SK-N-SH (cell line): ENCODE measurements around the gene RIN3. TPM values are rescaled to one million over a fixed set of nuclear protein-coding genes. Genes with fewer than 3 reads are reported as not detected.

Experiments used
- CTCF ChIA-PET: fragments of 300-600, 350-600 bp; formaldehyde crosslinking; extraction: SDS; loops from one replicate; lab custom pipeline; 2021; lab: Yijun Ruan, JAX
- POLR2A ChIA-PET: fragments of 350-600 bp; sonication (Branson Sonifier 250); formaldehyde crosslinking; extraction: SDS; loops from one replicate; lab custom pipeline; 2020; ENCODE audit warnings: antibody characterized with exemption, inconsistent platforms; lab: Yijun Ruan, JAX
- DNase-seq: peaks from one replicate; pipeline ENCODE4 v3.0.0; 2012
- H2AFZ ChIP-seq: fragments of 200-600 bp; sonication (generic); 2 replicates; pipeline ENCODE4 v1.8.1; 2016; ENCODE audit warnings: antibody characterized with exemption, mild to moderate bottlenecking, low read depth
- H3F3A ChIP-seq: fragments of 200-600 bp; sonication (generic); replicated peaks from 2 replicates; pipeline ENCODE3; 2016; ENCODE audit warnings: antibody characterized with exemption, mild to moderate bottlenecking; ENCODE audit not compliant: insufficient read depth
- H3K27ac ChIP-seq, 2 experiments: fragments of 200-500 bp in 1 of 2; fragments of 200-600 bp in 1 of 2; sonication (Bioruptor generic) in 1 of 2; sonication (generic), shearing (Covaris generic) in 1 of 2; 2 replicates each; pipeline versions ENCODE4 v1.5.1 to v1.6.1; 2014 to 2016; ENCODE audit warnings: low read depth in 2 of 2, inconsistent platforms in 1 of 2, low read length in 1 of 2, mild to moderate bottlenecking in 1 of 2, mixed read lengths in 1 of 2
- H3K27me3 ChIP-seq: fragments of 200-600 bp; sonication (generic), shearing (Covaris generic); 2 replicates; pipeline ENCODE4 v1.6.1; 2016; ENCODE audit warnings: mixed run types; ENCODE audit not compliant: insufficient read depth
- H3K36me3 ChIP-seq, 2 experiments: fragments of 200-500 bp in 1 of 2; fragments of 200-600 bp in 1 of 2; sonication (Bioruptor generic) in 1 of 2; sonication (generic) in 1 of 2; replicated peaks in 1 of 2; 2 replicates each; pipeline versions ENCODE3 to v1.5.1; 2014 to 2016; ENCODE audit warnings: low read length in 1 of 2, mild to moderate bottlenecking in 1 of 2; ENCODE audit not compliant: insufficient read depth in 2 of 2, control insufficient read depth in 1 of 2
- H3K4me1 ChIP-seq, 2 experiments: fragments of 200-500 bp in 1 of 2; fragments of 200-600 bp in 1 of 2; sonication (Bioruptor generic) in 1 of 2; sonication (generic), shearing (Covaris generic) in 1 of 2; 2 replicates each; pipeline versions ENCODE4 v1.5.1 to v1.6.1; 2014 to 2016; ENCODE audit warnings: low read depth in 1 of 2, low read length in 1 of 2, mixed run types in 1 of 2; ENCODE audit not compliant: insufficient read depth in 2 of 2, control insufficient read depth in 1 of 2
- H3K4me2 ChIP-seq: fragments of 200-600 bp; sonication (generic), shearing (Covaris generic); 2 replicates; pipeline ENCODE4 v1.6.1; 2017; ENCODE audit warnings: mixed run types
- H3K4me3 ChIP-seq, 2 experiments: fragments of 200-500 bp in 1 of 2; fragments of 200-600 bp in 1 of 2; sonication (Bioruptor generic) in 1 of 2; sonication (generic), shearing (Covaris generic) in 1 of 2; 2 replicates each; pipeline versions ENCODE4 v1.5.1 to v1.8.1; 2014 to 2016; ENCODE audit warnings: low read depth in 2 of 2, inconsistent platforms in 1 of 2, low read length in 1 of 2, mild to moderate bottlenecking in 1 of 2, mixed read lengths in 1 of 2, moderate library complexity in 1 of 2
- H3K79me2 ChIP-seq: fragments of 200-600 bp; sonication (generic); 2 replicates; pipeline ENCODE4 v1.8.1; 2017; ENCODE audit warnings: mild to moderate bottlenecking; ENCODE audit not compliant: insufficient read depth
- H3K9ac ChIP-seq: fragments of 200-600 bp; sonication (generic); 2 replicates; pipeline ENCODE4 v1.6.1; 2017; ENCODE audit warnings: mixed run types
- H3K9me2 ChIP-seq: fragments of 200-600 bp; sonication (generic); 2 replicates; pipeline ENCODE4 v1.6.1; 2017; ENCODE audit warnings: mixed run types
- H3K9me3 ChIP-seq: fragments of 200-600 bp; sonication (generic); 2 replicates; pipeline ENCODE4 v1.6.1; 2017; ENCODE audit warnings: mixed run types, mild to moderate bottlenecking, moderate library complexity
- H4K20me1 ChIP-seq: fragments of 200-600 bp; sonication (generic); 2 replicates; pipeline ENCODE4 v1.6.1; 2017; ENCODE audit warnings: mild to moderate bottlenecking, mixed run types; ENCODE audit not compliant: insufficient read depth
- ELF1 ChIP-seq: IDR thresholded peaks from 2 replicates; pipeline ENCODE4 v1.4.0; 2012
- EZH2phosphoT487 ChIP-seq: fragments of 200-600 bp; sonication (generic); IDR thresholded peaks from 2 replicates; pipeline ENCODE4 v1.6.1; 2017; ENCODE audit warnings: low read depth, mixed run types, mild to moderate bottlenecking, antibody characterized with exemption, moderate library complexity, borderline replicate concordance
- FOSL2 ChIP-seq: IDR thresholded peaks from 2 replicates; pipeline ENCODE4 v1.4.0; 2012; ENCODE audit warnings: low read depth, mild to moderate bottlenecking, moderate library complexity, borderline replicate concordance
- FOXM1 ChIP-seq: IDR thresholded peaks from 2 replicates; pipeline ENCODE4 v1.4.0; 2012; ENCODE audit warnings: low read depth, mild to moderate bottlenecking
- GABPA ChIP-seq: IDR thresholded peaks from 2 replicates; pipeline ENCODE4 v1.4.0; 2012; ENCODE audit warnings: low read depth, mild to moderate bottlenecking
- NFIC ChIP-seq: IDR thresholded peaks from 2 replicates; pipeline ENCODE4 v1.4.0; 2012; ENCODE audit warnings: borderline replicate concordance
- POLR2AphosphoS5 ChIP-seq: IDR thresholded peaks from 2 replicates; pipeline ENCODE4 v1.6.1; 2012; ENCODE audit warnings: low read depth, low read length
- RAD21 ChIP-seq: IDR thresholded peaks from 2 replicates; pipeline ENCODE4 v1.6.1; 2012; ENCODE audit warnings: mild to moderate bottlenecking, low read length
- RFX5 ChIP-seq: IDR thresholded peaks from 2 replicates; pipeline ENCODE4 v1.6.1; 2012; ENCODE audit warnings: mild to moderate bottlenecking, improper control_type of control experiment, low read length
- SMC3 ChIP-seq: IDR thresholded peaks from 2 replicates; pipeline ENCODE4 v1.6.1; 2012; ENCODE audit warnings: low read depth, low read length, improper control_type of control experiment
- WGBS: methylation state at CpG from one replicate; pipeline ENCODE4 v1.1.6; 2017; ENCODE audit warnings: low lambda C conversion rate; 5-methylcytosine and 5-hydroxymethylcytosine counted together
- polyA plus RNA-seq, 3 experiments: library from polyadenylated mRNA; depleted of rRNA; stranded (reverse); fragments of >200 nt; gene quantifications; 2 replicates each; pipeline ENCODE4 v1.2.3, GENCODE V29; 2012
- TF ChIP-seq, protein P1 (sequence below): IDR thresholded peaks from 2 replicates; pipeline ENCODE4 v1.6.1; 2012; ENCODE audit warnings: mild to moderate bottlenecking, low read depth, low read length, moderate library complexity
- TF ChIP-seq, protein P2 (sequence below): IDR thresholded peaks from 2 replicates; pipeline ENCODE4; 2012
- TF ChIP-seq, protein P3 (sequence below): fragments of 200-600 bp; sonication (generic); IDR thresholded peaks from 2 replicates; pipeline ENCODE4 v1.6.1; 2017; ENCODE audit warnings: antibody characterized with exemption, mild to moderate bottlenecking, moderate library complexity

The RIN3 gene
- polyA plus RNA-seq, 1 of the 3 experiments (the other 2 are of a cell fraction) = 12.4 TPM

DNA sequence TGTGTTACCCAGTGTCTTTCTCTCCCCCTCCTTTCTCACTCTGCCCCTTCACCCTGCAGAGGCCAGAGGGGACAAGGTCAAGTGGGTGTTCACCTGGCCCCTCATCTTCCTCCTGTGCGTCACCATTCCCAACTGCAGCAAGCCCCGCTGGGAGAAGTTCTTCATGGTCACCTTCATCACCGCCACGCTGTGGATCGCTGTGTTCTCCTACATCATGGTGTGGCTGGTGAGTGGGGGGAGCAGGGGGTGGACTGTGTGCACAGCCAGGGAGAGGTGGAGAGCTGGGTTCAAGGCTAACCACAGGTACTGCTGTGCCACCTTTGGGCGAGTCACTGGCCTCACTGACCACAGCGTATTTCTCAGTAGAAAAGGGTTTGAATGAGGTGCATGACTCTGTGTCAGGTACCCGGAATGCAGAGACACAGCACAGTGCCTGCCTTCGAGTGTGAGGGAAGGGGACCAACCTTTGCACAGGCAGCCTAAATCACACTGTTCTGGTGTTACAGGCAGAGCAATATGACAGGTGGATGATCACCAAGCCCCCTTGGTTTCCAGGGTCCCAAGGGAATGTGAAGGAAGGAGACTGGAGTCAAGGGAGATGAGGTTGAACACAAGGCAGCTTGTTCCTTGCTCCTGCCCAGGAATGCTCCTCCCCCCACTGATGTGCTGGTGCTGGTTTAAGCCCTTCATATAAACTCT, 30.8 kb upstream of the RIN3 start:
- Histone ChIP-seq H3K4me2 (no peak overlapping the region), H2AFZ (no peak overlapping the region), H3K9ac (no peak overlapping the region), H3K9me3 (no peaks in the 10 kb centered on the region), H3K4me1 (no peaks in the 10 kb centered on the region), H3K36me3 (no peaks in the 10 kb centered on the region), H3K4me3 (no peak overlapping the region), H3F3A (peaks cover 6% of the 10 kb centered on the region), H4K20me1 (no peaks in the 10 kb centered on the region), H3K79me2 (no peaks in the 10 kb centered on the region), H3K9me2 (no peaks in the 10 kb centered on the region), H3K27me3 (no peaks in the 10 kb centered on the region), H3K27ac (no peak overlapping the region)
- CTCF ChIA-PET = no interaction called here
- POLR2A ChIA-PET = no interaction called here
- no peak for DNase-seq
- TF ChIP-seq RAD21 (no peak), SMC3 (no peak), RFX5 (no peak), NFIC (no peak), FOSL2 (no peak), POLR2AphosphoS5 (no peak), GABPA (no peak), FOXM1 (no peak), ELF1 (no peak), EZH2phosphoT487 (no peak)
- TF ChIP-seq, protein P1, sequence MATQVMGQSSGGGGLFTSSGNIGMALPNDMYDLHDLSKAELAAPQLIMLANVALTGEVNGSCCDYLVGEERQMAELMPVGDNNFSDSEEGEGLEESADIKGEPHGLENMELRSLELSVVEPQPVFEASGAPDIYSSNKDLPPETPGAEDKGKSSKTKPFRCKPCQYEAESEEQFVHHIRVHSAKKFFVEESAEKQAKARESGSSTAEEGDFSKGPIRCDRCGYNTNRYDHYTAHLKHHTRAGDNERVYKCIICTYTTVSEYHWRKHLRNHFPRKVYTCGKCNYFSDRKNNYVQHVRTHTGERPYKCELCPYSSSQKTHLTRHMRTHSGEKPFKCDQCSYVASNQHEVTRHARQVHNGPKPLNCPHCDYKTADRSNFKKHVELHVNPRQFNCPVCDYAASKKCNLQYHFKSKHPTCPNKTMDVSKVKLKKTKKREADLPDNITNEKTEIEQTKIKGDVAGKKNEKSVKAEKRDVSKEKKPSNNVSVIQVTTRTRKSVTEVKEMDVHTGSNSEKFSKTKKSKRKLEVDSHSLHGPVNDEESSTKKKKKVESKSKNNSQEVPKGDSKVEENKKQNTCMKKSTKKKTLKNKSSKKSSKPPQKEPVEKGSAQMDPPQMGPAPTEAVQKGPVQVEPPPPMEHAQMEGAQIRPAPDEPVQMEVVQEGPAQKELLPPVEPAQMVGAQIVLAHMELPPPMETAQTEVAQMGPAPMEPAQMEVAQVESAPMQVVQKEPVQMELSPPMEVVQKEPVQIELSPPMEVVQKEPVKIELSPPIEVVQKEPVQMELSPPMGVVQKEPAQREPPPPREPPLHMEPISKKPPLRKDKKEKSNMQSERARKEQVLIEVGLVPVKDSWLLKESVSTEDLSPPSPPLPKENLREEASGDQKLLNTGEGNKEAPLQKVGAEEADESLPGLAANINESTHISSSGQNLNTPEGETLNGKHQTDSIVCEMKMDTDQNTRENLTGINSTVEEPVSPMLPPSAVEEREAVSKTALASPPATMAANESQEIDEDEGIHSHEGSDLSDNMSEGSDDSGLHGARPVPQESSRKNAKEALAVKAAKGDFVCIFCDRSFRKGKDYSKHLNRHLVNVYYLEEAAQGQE = no peak
- TF ChIP-seq, protein P2, sequence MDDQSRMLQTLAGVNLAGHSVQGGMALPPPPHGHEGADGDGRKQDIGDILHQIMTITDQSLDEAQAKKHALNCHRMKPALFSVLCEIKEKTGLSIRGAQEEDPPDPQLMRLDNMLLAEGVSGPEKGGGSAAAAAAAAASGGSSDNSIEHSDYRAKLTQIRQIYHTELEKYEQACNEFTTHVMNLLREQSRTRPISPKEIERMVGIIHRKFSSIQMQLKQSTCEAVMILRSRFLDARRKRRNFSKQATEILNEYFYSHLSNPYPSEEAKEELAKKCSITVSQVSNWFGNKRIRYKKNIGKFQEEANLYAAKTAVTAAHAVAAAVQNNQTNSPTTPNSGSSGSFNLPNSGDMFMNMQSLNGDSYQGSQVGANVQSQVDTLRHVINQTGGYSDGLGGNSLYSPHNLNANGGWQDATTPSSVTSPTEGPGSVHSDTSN = no peak
- TF ChIP-seq, protein P3, sequence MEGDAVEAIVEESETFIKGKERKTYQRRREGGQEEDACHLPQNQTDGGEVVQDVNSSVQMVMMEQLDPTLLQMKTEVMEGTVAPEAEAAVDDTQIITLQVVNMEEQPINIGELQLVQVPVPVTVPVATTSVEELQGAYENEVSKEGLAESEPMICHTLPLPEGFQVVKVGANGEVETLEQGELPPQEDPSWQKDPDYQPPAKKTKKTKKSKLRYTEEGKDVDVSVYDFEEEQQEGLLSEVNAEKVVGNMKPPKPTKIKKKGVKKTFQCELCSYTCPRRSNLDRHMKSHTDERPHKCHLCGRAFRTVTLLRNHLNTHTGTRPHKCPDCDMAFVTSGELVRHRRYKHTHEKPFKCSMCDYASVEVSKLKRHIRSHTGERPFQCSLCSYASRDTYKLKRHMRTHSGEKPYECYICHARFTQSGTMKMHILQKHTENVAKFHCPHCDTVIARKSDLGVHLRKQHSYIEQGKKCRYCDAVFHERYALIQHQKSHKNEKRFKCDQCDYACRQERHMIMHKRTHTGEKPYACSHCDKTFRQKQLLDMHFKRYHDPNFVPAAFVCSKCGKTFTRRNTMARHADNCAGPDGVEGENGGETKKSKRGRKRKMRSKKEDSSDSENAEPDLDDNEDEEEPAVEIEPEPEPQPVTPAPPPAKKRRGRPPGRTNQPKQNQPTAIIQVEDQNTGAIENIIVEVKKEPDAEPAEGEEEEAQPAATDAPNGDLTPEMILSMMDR = no peak
- 63% methylated on average over 7 of the region's 9 CpGs for WGBS
